Osteoblast (primary cell): ENCODE results near the gene POGZ. TPM values are rescaled to one million over a fixed set of nuclear protein-coding genes. Genes with fewer than 3 reads are reported as not detected.

ENCODE experiments used
- DNase-seq: peaks from one replicate; pipeline ENCODE4 v3.0.0; 2011; ENCODE audit warnings: low spot score, mixed read lengths; ENCODE audit not compliant: insufficient read length; ENCODE audit errors: missing footprints
- H2AFZ ChIP-seq: 2 replicates; pipeline ENCODE4 v1.6.0; 2011; ENCODE audit warnings: mild to moderate bottlenecking, low read length
- H3K27ac ChIP-seq: 2 replicates; pipeline ENCODE4 v1.5.1; 2011; ENCODE audit warnings: mild to moderate bottlenecking, low read depth, low read length, moderate library complexity
- H3K27me3 ChIP-seq: 2 replicates; pipeline ENCODE4 v1.6.0; 2012; ENCODE audit warnings: mild to moderate bottlenecking, control low read depth, inconsistent platforms, low read length, moderate library complexity; ENCODE audit not compliant: insufficient read depth
- H3K36me3 ChIP-seq: 2 replicates; pipeline ENCODE4 v1.5.1; 2011; ENCODE audit warnings: mild to moderate bottlenecking, low read length, control low read depth, moderate library complexity; ENCODE audit not compliant: insufficient read depth
- H3K4me1 ChIP-seq: 2 replicates; pipeline ENCODE4 v1.5.1; 2011; ENCODE audit warnings: mild to moderate bottlenecking, low read length, control low read depth, moderate library complexity; ENCODE audit not compliant: insufficient read depth
- H3K4me2 ChIP-seq: 2 replicates; pipeline ENCODE4 v1.6.0; 2011; ENCODE audit warnings: mild to moderate bottlenecking, low read length; ENCODE audit not compliant: insufficient read depth
- H3K4me3 ChIP-seq: fragments of 200-600 bp; sonication (generic); 3 replicates; pipeline ENCODE4 v1.5.1; 2012; ENCODE audit warnings: mild to moderate bottlenecking, low read length, inconsistent platforms; ENCODE audit not compliant: insufficient read depth
- H3K79me2 ChIP-seq: 2 replicates; pipeline ENCODE4 v1.6.0; 2012; ENCODE audit warnings: mild to moderate bottlenecking, low read length, control low read depth, inconsistent platforms; ENCODE audit not compliant: insufficient read depth
- H3K9me3 ChIP-seq: 2 replicates; pipeline ENCODE4 v1.5.1; 2011; ENCODE audit warnings: low read depth, low read length, control low read depth
- H4K20me1 ChIP-seq: 2 replicates; pipeline ENCODE4 v1.6.0; 2012; ENCODE audit warnings: mild to moderate bottlenecking, low read length, control low read depth; ENCODE audit not compliant: insufficient read depth
- total RNA-seq: library from RNA; depleted of rRNA; stranded (reverse); fragments of >200 nt; gene quantifications from 2 replicates; pipeline ENCODE4 v1.2.3, GENCODE V29; 2012
- TF ChIP-seq, protein P1 (sequence below): IDR thresholded peaks from 2 replicates; pipeline ENCODE4 v1.5.1; 2011; ENCODE audit warnings: mild to moderate bottlenecking, low read depth, low read length, moderate library complexity; ENCODE audit errors: extremely low read depth

The POGZ gene
- total RNA-seq, 1 donor = 26.8 TPM

DNA sequence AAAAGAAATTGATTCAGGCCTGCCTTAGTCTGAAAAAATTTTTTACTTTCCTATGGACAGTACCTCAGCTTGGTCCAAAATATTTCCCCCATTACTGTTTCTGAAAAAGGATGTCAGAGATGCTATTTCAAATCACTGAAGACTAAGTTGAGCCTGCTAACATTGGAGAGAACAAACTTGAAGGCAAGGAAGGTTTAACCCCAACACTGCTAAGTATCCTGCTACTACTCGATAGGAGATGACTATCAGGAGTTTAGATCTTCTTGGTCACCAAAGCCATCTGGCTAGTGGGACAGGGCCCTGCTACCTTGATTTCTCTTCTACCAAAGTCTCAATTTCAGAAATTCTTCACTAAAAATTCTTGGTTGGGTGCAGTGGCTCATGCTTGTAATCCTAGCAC lies 22.7 kb upstream of the POGZ start:
- H3K27ac ChIP-seq = no peak overlapping the region
- H3K79me2 ChIP-seq = no peaks in the 10 kb centered on the region
- H2AFZ ChIP-seq = no peak overlapping the region
- no peaks in the 10 kb centered on the region for H3K9me3 ChIP-seq
- no peak for DNase-seq
- peaks cover 4% of the 10 kb centered on the region for H3K4me1 ChIP-seq
- TF ChIP-seq, protein P1, sequence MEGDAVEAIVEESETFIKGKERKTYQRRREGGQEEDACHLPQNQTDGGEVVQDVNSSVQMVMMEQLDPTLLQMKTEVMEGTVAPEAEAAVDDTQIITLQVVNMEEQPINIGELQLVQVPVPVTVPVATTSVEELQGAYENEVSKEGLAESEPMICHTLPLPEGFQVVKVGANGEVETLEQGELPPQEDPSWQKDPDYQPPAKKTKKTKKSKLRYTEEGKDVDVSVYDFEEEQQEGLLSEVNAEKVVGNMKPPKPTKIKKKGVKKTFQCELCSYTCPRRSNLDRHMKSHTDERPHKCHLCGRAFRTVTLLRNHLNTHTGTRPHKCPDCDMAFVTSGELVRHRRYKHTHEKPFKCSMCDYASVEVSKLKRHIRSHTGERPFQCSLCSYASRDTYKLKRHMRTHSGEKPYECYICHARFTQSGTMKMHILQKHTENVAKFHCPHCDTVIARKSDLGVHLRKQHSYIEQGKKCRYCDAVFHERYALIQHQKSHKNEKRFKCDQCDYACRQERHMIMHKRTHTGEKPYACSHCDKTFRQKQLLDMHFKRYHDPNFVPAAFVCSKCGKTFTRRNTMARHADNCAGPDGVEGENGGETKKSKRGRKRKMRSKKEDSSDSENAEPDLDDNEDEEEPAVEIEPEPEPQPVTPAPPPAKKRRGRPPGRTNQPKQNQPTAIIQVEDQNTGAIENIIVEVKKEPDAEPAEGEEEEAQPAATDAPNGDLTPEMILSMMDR = no peak
- no peaks in the 10 kb centered on the region for H3K27me3 ChIP-seq
- H3K4me2 ChIP-seq = no peak overlapping the region
- no peaks in the 10 kb centered on the region for H3K36me3 ChIP-seq
- no peaks in the 10 kb centered on the region for H4K20me1 ChIP-seq
- no peak overlapping the region for H3K4me3 ChIP-seq

DNA sequence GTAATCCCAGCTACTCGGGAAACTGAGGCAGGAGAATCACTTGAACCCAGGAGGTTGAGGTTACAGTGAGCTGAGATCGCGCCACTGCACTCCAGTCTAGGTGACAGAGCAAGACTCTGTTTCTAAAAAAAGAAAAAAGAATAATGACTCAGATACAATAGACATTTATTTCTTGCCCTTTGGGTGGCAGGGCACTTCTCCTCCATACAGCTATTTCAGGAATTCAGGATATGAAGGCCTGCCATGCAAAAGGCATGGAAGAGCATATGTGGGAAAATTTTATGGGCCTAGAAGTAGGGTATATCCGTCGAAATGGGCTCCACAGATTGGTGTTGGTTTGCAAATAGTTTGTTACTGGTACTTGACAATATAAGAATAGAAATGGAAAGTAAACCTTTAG lies 20.2 kb upstream of the POGZ start:
- no peak overlapping the region for H2AFZ ChIP-seq
- no peaks in the 10 kb centered on the region for H3K27me3 ChIP-seq
- H3K9me3 ChIP-seq = no peaks in the 10 kb centered on the region
- no peak for DNase-seq
- H4K20me1 ChIP-seq = no peaks in the 10 kb centered on the region
- H3K4me3 ChIP-seq = no peak overlapping the region
- no peak overlapping the region for H3K27ac ChIP-seq
- TF ChIP-seq, protein P1 = no peak
- no peaks in the 10 kb centered on the region for H3K79me2 ChIP-seq
- H3K4me2 ChIP-seq = no peak overlapping the region
- H3K36me3 ChIP-seq = no peaks in the 10 kb centered on the region
- H3K4me1 ChIP-seq = peaks cover 4% of the 10 kb centered on the region

DNA sequence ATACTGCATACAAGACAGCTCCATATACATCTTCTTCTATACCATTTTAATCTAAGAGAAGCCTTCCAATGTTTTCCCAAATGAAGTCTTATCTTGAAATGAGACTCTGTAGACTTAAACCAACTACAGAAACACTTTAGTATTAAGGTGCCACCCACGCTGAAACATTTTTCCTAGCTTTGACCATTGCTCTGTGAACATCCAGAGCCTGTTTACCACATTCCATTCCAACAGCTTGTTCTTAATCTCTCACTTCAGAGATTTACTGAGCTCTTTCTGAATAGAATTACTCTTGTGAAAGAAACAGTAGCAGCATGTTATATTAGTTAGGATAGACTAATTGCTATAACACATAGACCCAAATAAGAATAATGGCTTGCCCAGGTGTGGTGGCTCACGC lies 19.6 kb upstream of the POGZ start:
- no peaks in the 10 kb centered on the region for H4K20me1 ChIP-seq
- no peak overlapping the region for H3K4me2 ChIP-seq
- H2AFZ ChIP-seq = no peak overlapping the region
- no peaks in the 10 kb centered on the region for H3K9me3 ChIP-seq
- H3K4me1 ChIP-seq = peaks cover 4% of the 10 kb centered on the region
- H3K27me3 ChIP-seq = no peaks in the 10 kb centered on the region
- TF ChIP-seq, protein P1 = no peak
- H3K36me3 ChIP-seq = no peaks in the 10 kb centered on the region
- H3K79me2 ChIP-seq = no peaks in the 10 kb centered on the region
- DNase-seq = no peak
- H3K27ac ChIP-seq = no peak overlapping the region
- no peak overlapping the region for H3K4me3 ChIP-seq

DNA sequence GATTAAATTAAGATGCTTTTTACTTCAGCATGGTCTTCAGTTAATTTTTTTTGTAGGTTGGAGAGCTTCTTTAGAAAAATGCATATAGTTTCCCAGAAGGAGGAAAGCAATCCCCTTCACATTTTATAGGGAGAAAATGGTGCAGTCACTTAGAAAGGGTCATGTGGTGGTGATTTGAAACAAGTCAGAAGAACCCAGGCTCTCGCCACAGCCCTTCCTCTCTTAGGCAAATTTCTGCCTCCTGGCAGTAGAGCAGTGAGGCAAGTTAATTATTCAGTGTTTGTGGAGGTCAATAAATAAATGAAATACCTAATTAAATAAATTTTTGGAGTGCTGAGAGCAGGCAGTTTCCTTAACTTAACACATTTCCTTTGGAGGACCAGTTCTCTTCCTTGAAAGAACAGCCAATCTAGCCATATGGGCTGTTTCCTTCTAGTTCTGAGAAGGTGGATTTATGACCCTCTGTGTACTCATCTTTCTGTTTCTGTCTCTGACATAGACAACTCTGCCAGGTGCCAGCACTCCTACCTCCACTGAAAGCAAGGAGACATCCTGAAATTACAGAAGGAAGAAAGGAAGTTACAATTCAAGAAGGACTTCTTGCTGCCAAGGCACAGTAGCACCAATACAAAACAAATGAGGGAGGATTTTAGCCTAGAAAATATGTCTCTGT lies 19.0 kb upstream of the POGZ start:
- H4K20me1 ChIP-seq = no peaks in the 10 kb centered on the region
- no peak overlapping the region for H2AFZ ChIP-seq
- no peak overlapping the region for H3K27ac ChIP-seq
- H3K27me3 ChIP-seq = no peaks in the 10 kb centered on the region
- DNase-seq = no peak
- H3K4me2 ChIP-seq = no peak overlapping the region
- H3K4me1 ChIP-seq = peaks cover 4% of the 10 kb centered on the region
- H3K4me3 ChIP-seq = no peak overlapping the region
- H3K36me3 ChIP-seq = no peaks in the 10 kb centered on the region
- no peaks in the 10 kb centered on the region for H3K9me3 ChIP-seq
- H3K79me2 ChIP-seq = no peaks in the 10 kb centered on the region
- TF ChIP-seq, protein P1 = no peak
